ENCODE measurements around the gene VDAC1. TPM values are rescaled to one million over a fixed set of nuclear protein-coding genes. Genes with fewer than 3 reads are reported as not detected.

The VDAC1 gene
- total and polyA plus RNA-seq, 2 experiments from 2014 or later: 216 to 282 TPM

DNA sequence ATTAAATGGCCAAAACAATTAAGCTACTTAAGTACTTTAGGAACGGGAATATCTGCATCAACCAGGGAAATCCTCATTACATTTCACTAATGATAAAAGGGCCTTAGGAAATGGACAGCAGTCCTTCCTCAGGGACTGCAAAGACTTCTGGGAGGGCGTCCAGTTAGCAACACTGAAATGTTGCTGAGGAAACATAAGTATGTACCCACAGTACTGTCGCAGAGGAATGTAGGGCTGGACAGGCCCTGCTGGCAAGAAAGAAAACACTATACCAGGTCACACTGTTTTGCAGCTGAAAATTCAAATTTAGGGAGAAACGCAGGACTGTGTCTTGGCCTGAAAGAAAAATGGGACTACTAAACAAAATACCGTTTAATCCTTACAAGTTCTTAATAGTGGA, 37.7 kb downstream of the VDAC1 start:
- Histone ChIP-seq H3K27me3 (no peaks in the 10 kb centered on the region), H3K79me2 (peaks cover 61% of the 10 kb centered on the region), H3K4me1 (ENCODE audit: insufficient read depth) (peaks cover 22% of the 10 kb centered on the region), H3K9me3 (ENCODE audit: low read depth) (no peaks in the 10 kb centered on the region), H3K4me3 (peak overlapping the region; percentile 76), H3K9me2 (replicated peaks; ENCODE audit: insufficient read depth) (no peaks in the 10 kb centered on the region), H2AFZ (no peak overlapping the region), H3K4me2 (peak overlapping the region; percentile 83), H4K20me1 (ENCODE audit: insufficient read depth, poor library complexity, severe bottlenecking) (peaks cover 4% of the 10 kb centered on the region), H3K36me3 (replicated peaks; ENCODE audit: insufficient read depth, low read depth) (no peaks in the 10 kb centered on the region), H3K27ac (peak overlapping the region; percentile 95)
- 92% methylated on average over 5 of the region's 5 CpGs for WGBS (ENCODE audit: low lambda C conversion rate, missing lambda C conversion rate)
- no peak for DNase-seq (ENCODE audit: low spot score)
- no peak for TF ChIP-seq EZH2phosphoT487 (IDR thresholded peaks at IDR 0.05; ENCODE audit: low read depth, severe bottlenecking, unreplicated experiment)
- TF ChIP-seq CTCF (IDR thresholded peaks at IDR 0.05; ENCODE audit: poor library complexity): no peak
- TF ChIP-seq EZH2 (IDR thresholded peaks at IDR 0.05; ENCODE audit: borderline replicate concordance): no peak

- H3K27ac ChIP-seq: no peak overlapping the region
- no peak overlapping the region for H3K4me3 ChIP-seq
- H3K4me1 ChIP-seq (ENCODE audit: insufficient read depth): peaks cover 22% of the 10 kb centered on the region
- DNase-seq (ENCODE audit: low spot score): no peak
- H3K4me2 ChIP-seq: no peak overlapping the region
- H4K20me1 ChIP-seq (ENCODE audit: insufficient read depth, poor library complexity, severe bottlenecking): peaks cover 4% of the 10 kb centered on the region
- WGBS (ENCODE audit: low lambda C conversion rate, missing lambda C conversion rate): 98% methylated on average over 10 of the region's 10 CpGs
- H3K9me2 ChIP-seq (replicated peaks; ENCODE audit: insufficient read depth): no peaks in the 10 kb centered on the region
- no peaks in the 10 kb centered on the region for H3K36me3 ChIP-seq (replicated peaks; ENCODE audit: insufficient read depth, low read depth)
- peaks cover 69% of the 10 kb centered on the region for H3K79me2 ChIP-seq
- H3K9me3 ChIP-seq (ENCODE audit: low read depth): no peaks in the 10 kb centered on the region
- H3K27me3 ChIP-seq: no peaks in the 10 kb centered on the region
- H2AFZ ChIP-seq: no peak overlapping the region
- TF ChIP-seq EZH2phosphoT487 (IDR thresholded peaks at IDR 0.05; ENCODE audit: low read depth, severe bottlenecking, unreplicated experiment): no peak
- TF ChIP-seq EZH2 (IDR thresholded peaks at IDR 0.05; ENCODE audit: borderline replicate concordance): no peak
- TF ChIP-seq CTCF (IDR thresholded peaks at IDR 0.05; ENCODE audit: poor library complexity): no peak
These were observed 38.7 kb downstream of the VDAC1 start for GRCh38 chr5:133966090-133966489.

DNA sequence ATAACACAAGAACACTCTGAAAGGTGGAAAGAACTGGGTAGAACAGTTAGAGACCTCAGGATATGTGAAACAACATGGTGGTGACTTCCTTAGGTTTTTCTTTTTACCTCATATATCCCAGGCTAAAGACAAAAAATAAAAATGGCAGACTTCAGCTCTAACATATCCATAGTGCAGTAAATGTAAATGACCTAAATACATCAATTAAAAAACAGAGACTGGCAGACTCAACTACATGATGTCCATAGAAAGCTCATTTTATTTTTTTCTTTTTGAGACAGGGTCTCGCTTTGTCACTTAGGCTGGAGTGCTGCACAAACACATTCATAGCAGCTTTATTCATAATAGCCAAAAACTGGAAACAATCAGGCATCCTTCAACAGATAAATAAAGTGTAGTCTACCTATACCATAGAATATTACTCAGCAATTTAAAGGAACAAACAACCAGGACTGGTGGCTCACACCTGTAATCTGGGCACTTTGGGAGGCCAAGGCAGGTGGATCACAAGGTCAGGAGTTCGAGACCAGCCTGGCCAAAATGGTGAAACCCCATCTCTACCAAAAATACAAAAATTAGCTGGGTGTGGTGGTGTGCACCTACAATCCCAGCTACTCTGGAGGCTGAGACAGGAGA, 41.2 kb downstream of the VDAC1 start:
- H3K79me2 ChIP-seq: peaks cover 80% of the 10 kb centered on the region
- 98% methylated on average over 2 of the region's 2 CpGs for WGBS (ENCODE audit: low lambda C conversion rate, missing lambda C conversion rate)
- H2AFZ ChIP-seq: no peak overlapping the region
- H3K9me3 ChIP-seq (ENCODE audit: low read depth): no peaks in the 10 kb centered on the region
- H3K9me2 ChIP-seq (replicated peaks; ENCODE audit: insufficient read depth): no peaks in the 10 kb centered on the region
- no peaks in the 10 kb centered on the region for H3K36me3 ChIP-seq (replicated peaks; ENCODE audit: insufficient read depth, low read depth)
- H3K4me3 ChIP-seq: no peak overlapping the region
- H3K4me1 ChIP-seq (ENCODE audit: insufficient read depth): peaks cover 9% of the 10 kb centered on the region
- no peak overlapping the region for H3K4me2 ChIP-seq
- no peak for DNase-seq (ENCODE audit: low spot score)
- H3K27me3 ChIP-seq: no peaks in the 10 kb centered on the region
- peaks cover 4% of the 10 kb centered on the region for H4K20me1 ChIP-seq (ENCODE audit: insufficient read depth, poor library complexity, severe bottlenecking)
- H3K27ac ChIP-seq: no peak overlapping the region
- no peak for TF ChIP-seq EZH2phosphoT487 (IDR thresholded peaks at IDR 0.05; ENCODE audit: low read depth, severe bottlenecking, unreplicated experiment)
- TF ChIP-seq CTCF (IDR thresholded peaks at IDR 0.05; ENCODE audit: poor library complexity): no peak
- no peak for TF ChIP-seq EZH2 (IDR thresholded peaks at IDR 0.05; ENCODE audit: borderline replicate concordance)
